ENCODE results near the gene UTP20. TPM values are rescaled to one million over a fixed set of nuclear protein-coding genes. Genes with fewer than 3 reads are reported as not detected.
"Not testable (repeated sequence)": the region's sequence is repeated elsewhere in the genome, so short reads cannot be mapped to it uniquely, and the experiment has no call there.

UTP20 gene
- total and polyA plus RNA-seq, 4 donors, result 1.9 to 19.7 (median 10.0) TPM

- Histone ChIP-seq H3K27ac (ENCODE audit: low read depth in 1 of 2, low read length in 1 of 2) (no peak overlapping the region), H3K36me3 (ENCODE audit: control insufficient read depth in 4 of 4, insufficient read depth in 4 of 4, low read length in 4 of 4) (no peaks in the 10 kb centered on the region), H3K27me3 (ENCODE audit: control insufficient read depth in 3 of 3, insufficient read depth in 3 of 3, low read length in 2 of 3) (no peaks in the 10 kb centered on the region), H3K4me3 (no peak overlapping the region), H3K9me3 (ENCODE audit: control insufficient read depth in 4 of 4, insufficient read depth in 3 of 4, low read length in 3 of 4) (no peaks in the 10 kb centered on the region), H3K4me1 (ENCODE audit: control insufficient read depth in 5 of 5, insufficient read depth in 5 of 5, low read length in 5 of 5) (no peaks in the 10 kb centered on the region), H3K9ac (ENCODE audit: insufficient read depth in 1 of 2, low read length in 2 of 2) (no peak overlapping the region)
- DNase-seq (no peak), ATAC-seq (ENCODE audit: insufficient read depth, low FRiP score) (no peak)
- 95 to 100% methylated on average over 1 of the region's 1 CpG for WGBS, 2 donors
- no peak for TF ChIP-seq CTCF (IDR thresholded peaks at IDR 0.05; ENCODE audit: control extremely low read depth, extremely low read depth)
Observed at GRCh38 chr12:101415228-101415627, 135.3 kb downstream of the UTP20 start.

GRCh38 chr12:101422066-101422465, 142.2 kb downstream of the UTP20 start:
- not testable (repeated sequence) for H3K36me3 ChIP-seq (ENCODE audit: control insufficient read depth in 4 of 4, insufficient read depth in 4 of 4, low read length in 4 of 4); H3K27ac ChIP-seq (ENCODE audit: low read depth in 1 of 2, low read length in 1 of 2); ATAC-seq (ENCODE audit: insufficient read depth, low FRiP score); H3K9ac ChIP-seq (ENCODE audit: insufficient read depth in 1 of 2, low read length in 2 of 2); H3K4me3 ChIP-seq; DNase-seq; H3K9me3 ChIP-seq (ENCODE audit: control insufficient read depth in 4 of 4, insufficient read depth in 3 of 4, low read length in 3 of 4); H3K4me1 ChIP-seq (ENCODE audit: control insufficient read depth in 5 of 5, insufficient read depth in 5 of 5, low read length in 5 of 5); H3K27me3 ChIP-seq (ENCODE audit: control insufficient read depth in 3 of 3, insufficient read depth in 3 of 3, low read length in 2 of 3)
- 95 to 96% methylated on average over 4 of the region's 4 CpGs for WGBS, 2 donors

- H3K9me3 ChIP-seq (ENCODE audit: control insufficient read depth in 4 of 4, insufficient read depth in 3 of 4, low read length in 3 of 4), result no peaks in the 10 kb centered on the region
- ATAC-seq (ENCODE audit: insufficient read depth, low FRiP score), result no peak
- no peak overlapping the region for H3K9ac ChIP-seq (ENCODE audit: insufficient read depth in 1 of 2, low read length in 2 of 2)
- H3K4me1 ChIP-seq (ENCODE audit: control insufficient read depth in 5 of 5, insufficient read depth in 5 of 5, low read length in 5 of 5), result no peaks in the 10 kb centered on the region
- TF ChIP-seq CTCF (IDR thresholded peaks at IDR 0.05; ENCODE audit: control extremely low read depth, extremely low read depth), result no peak
- no peak overlapping the region for H3K4me3 ChIP-seq
- no peak for DNase-seq
- H3K27ac ChIP-seq (ENCODE audit: low read depth in 1 of 2, low read length in 1 of 2), result no peak overlapping the region
- no peaks in the 10 kb centered on the region for H3K36me3 ChIP-seq (ENCODE audit: control insufficient read depth in 4 of 4, insufficient read depth in 4 of 4, low read length in 4 of 4)
- 72 to 85% methylated on average over 2 of the region's 2 CpGs for WGBS, 2 donors
- no peaks in the 10 kb centered on the region for H3K27me3 ChIP-seq (ENCODE audit: control insufficient read depth in 3 of 3, insufficient read depth in 3 of 3, low read length in 2 of 3)
Observed at GRCh38 chr12:101424620-101425019, 144.7 kb downstream of the UTP20 start.

- Histone ChIP-seq H3K27me3 (ENCODE audit: control insufficient read depth in 3 of 3, insufficient read depth in 3 of 3, low read length in 2 of 3) (no peaks in the 10 kb centered on the region), H3K9me3 (ENCODE audit: control insufficient read depth in 4 of 4, insufficient read depth in 3 of 4, low read length in 3 of 4) (no peaks in the 10 kb centered on the region), H3K27ac (ENCODE audit: low read depth in 1 of 2, low read length in 1 of 2) (no peak overlapping the region), H3K36me3 (ENCODE audit: control insufficient read depth in 4 of 4, insufficient read depth in 4 of 4, low read length in 4 of 4) (no peaks in the 10 kb centered on the region), H3K9ac (ENCODE audit: insufficient read depth in 1 of 2, low read length in 2 of 2) (no peak overlapping the region), H3K4me3 (no peak overlapping the region), H3K4me1 (ENCODE audit: control insufficient read depth in 5 of 5, insufficient read depth in 5 of 5, low read length in 5 of 5) (no peaks in the 10 kb centered on the region)
- no peak for TF ChIP-seq CTCF (IDR thresholded peaks at IDR 0.05; ENCODE audit: control extremely low read depth, extremely low read depth)
- ATAC-seq (ENCODE audit: insufficient read depth, low FRiP score) (no peak), DNase-seq (no peak)
- 23 to 48% methylated on average over 2 of the region's 2 CpGs for WGBS, 2 donors
Observed at GRCh38 chr12:101430456-101430855, 150.6 kb downstream of the UTP20 start.
